Thyroid gland (tissue), 4 donors: Measurements from ENCODE around the gene ZNF503.

Source experiments
- POLR2A ChIP-seq, 2 donors: fragments of 450-650 bp; IDR thresholded peaks; one replicate each; pipeline ENCODE4 v1.6.1; 2017; ENCODE audit warnings: antibody characterized with exemption in 2 of 2, mild to moderate bottlenecking in 2 of 2, moderate library complexity in 1 of 2
- TF ChIP-seq, protein P1 (sequence below), 6 experiments: fragments of 200-600 bp in 3 of 6; fragments of 450-650 bp in 3 of 6; sonication (generic) in 3 of 6; IDR thresholded peaks; one replicate each; pipeline ENCODE4 v1.5.1; 2016 to 2019; ENCODE audit warnings: antibody characterized with exemption in 6 of 6, mild to moderate bottlenecking in 2 of 6, inconsistent platforms in 1 of 6, moderate library complexity in 1 of 6

- no peak for TF ChIP-seq POLR2A (IDR thresholded peaks at IDR 0.05)
- TF ChIP-seq, protein P1, sequence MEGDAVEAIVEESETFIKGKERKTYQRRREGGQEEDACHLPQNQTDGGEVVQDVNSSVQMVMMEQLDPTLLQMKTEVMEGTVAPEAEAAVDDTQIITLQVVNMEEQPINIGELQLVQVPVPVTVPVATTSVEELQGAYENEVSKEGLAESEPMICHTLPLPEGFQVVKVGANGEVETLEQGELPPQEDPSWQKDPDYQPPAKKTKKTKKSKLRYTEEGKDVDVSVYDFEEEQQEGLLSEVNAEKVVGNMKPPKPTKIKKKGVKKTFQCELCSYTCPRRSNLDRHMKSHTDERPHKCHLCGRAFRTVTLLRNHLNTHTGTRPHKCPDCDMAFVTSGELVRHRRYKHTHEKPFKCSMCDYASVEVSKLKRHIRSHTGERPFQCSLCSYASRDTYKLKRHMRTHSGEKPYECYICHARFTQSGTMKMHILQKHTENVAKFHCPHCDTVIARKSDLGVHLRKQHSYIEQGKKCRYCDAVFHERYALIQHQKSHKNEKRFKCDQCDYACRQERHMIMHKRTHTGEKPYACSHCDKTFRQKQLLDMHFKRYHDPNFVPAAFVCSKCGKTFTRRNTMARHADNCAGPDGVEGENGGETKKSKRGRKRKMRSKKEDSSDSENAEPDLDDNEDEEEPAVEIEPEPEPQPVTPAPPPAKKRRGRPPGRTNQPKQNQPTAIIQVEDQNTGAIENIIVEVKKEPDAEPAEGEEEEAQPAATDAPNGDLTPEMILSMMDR (IDR thresholded peaks at IDR 0.05): no peak
These were observed 34.5 kb downstream of the ZNF503 start for GRCh38 chr10:75367021-75367487.
